ENCODE measurements around the gene PI4K2A.
A peak's percentile ranks its signal among the peaks of the same experiment; 100 is the strongest.
"Not testable (repeated sequence)": the region's sequence is repeated elsewhere in the genome, so short reads cannot be mapped to it uniquely, and the experiment has no call there.

PI4K2A gene

DNA sequence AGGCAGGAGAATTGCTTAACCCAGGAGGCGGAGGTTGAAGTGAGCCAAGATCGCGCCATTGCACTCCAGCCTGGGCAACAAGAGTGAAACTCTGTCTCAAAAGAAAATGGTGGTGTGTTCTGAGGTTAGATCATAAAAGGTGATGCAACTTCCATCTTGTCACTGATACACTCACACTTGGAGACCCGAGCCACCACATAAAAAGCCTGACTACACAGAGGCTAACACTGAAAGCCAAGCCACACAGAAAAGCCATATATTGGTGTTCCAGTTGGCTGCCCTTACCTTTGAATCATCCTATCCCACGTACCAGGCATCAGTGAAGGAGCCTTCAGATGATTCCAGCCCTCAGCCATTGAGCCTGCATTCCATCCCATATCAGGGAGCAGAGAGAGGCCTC, 11.2 kb upstream of the PI4K2A start:
- intact Hi-C loops (cut with DNase I), result no loop called here

DNA sequence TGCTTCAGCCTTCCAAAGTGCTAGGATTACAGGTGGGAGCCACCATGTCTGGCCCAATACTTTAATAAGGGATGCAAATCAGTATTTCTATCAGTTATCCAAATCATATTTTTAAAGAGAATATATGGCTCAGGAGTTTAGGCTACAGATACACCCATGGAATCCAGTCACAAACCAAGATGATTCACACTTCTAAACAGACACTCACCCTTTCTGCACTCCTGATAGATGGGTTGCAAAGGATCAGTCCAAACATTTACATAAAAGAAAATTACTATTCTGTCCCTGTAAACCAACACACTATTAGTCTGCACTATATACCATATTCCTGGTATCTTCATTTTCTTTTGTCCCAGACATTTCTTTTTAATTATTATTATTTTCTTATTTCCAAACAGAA, 9.4 kb upstream of the PI4K2A start:
- DNase-seq, result no peak
- intact Hi-C loops (cut with DNase I), result no loop called here

More for the DNA sequence above, 11.2 kb upstream of the PI4K2A start:
- DNase-seq, result no peak

- peak; percentile 95 to 99 (median 96) for DNase-seq
- intact Hi-C loops (cut with DNase I), result no loop called here
These were observed 7.3 kb upstream of the PI4K2A start, which contains the start of gene MORN4 for GRCh38 chr10:97632949-97633884. TSS of gene MORN4 (minus strand) at chr10:97633500. CDS start at chr10:97619653, 13,847 bp downstream.

GRCh38 chr10:97633921-97634320, 6.5 kb upstream of the PI4K2A start:
- DNase-seq, result no peak
- intact Hi-C loops (cut with DNase I), result no loop called here

DNA sequence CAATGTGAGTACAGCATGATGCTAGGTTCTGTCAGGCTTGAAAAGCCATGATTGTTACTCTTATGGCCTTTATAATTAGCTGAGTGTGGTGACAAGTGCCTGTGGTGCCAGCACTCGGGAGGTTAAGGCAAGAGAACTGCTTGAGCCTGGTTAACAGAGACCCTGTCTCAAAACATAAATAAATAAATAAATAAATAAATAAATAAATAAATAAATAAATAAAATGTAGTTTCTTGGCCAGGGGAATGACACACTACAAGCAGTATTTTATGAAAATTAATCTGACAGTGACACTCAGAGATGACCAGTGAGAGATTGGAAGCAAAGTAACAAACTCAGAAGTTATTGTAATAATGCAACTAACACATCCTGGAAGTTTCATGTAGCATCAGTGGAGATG, 4.9 kb upstream of the PI4K2A start:
- no peak for DNase-seq
- intact Hi-C loops (cut with DNase I), result no loop called here

DNA sequence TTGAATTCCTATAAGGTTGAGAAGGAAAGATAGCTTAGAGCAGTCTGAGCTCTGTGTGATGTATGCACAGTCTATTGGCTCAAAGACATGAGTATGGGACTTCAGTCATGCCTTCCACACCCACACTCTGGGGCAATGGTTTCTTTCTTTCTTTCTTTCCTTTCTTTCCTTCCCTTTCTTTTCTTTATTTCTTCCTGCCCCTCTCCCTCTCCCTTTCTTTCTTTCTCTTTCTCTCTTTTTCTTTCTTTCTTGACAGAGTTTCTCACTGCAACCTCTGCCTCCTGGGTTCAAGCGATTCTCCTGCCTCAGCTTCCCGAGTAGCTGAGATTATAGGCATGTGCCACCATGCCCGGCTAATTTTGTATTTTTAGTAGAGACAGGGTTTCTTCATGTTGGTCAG, 1.4 kb upstream of the PI4K2A start:
- intact Hi-C loops (cut with DNase I); DNase-seq: not testable (repeated sequence)

GRCh38 chr10:97640868-97641811, 669 bp downstream of the PI4K2A start:
- DNase-seq, result peak in 5 of 10 donors; percentile 5 to 84 (median 13)
- intact Hi-C loops (cut with DNase I), result loop anchor here (1.0 to 5.0 kb wide), 2 partner anchors 46 to 149 kb away; partner anchors contain the start of gene AVPI1

GRCh38 chr10:97642471-97643159, 2.1 kb downstream of the PI4K2A start:
- not testable (repeated sequence) for DNase-seq
- intact Hi-C loops (cut with DNase I), result loop anchor here (1.0 to 5.0 kb wide), 2 partner anchors 29 to 150 kb away; no protein-coding TSS in a partner anchor

DNA sequence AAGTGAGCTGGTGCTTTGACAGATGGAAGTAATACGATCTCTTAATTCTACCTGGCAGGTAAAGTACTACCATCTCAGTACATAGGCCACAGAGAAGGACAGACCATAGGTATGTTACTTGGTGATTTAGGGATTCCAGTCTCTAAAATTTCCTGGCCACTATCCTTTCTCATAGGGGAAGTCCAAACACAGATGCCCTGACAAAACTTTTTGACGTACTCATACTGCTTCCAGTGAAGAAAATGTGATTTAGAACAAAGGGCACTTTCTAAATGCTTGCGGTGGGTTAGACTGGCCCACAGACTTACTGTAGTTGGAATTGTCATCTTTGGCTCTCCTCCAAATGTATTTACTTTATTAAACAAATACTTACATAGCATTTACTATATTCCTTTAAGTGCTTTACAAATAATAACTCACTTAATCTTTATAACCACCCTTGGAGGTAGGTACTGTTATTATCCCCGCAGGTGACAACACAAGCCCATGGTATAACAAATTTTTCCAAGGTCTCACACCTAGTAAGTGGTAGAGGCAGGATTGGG, 3.0 kb downstream of the PI4K2A start:
- intact Hi-C loops (cut with DNase I), result loop anchor here (5.0 kb wide), 1 partner anchor 151 kb away; no protein-coding TSS in a partner anchor
- no peak for DNase-seq

DNA sequence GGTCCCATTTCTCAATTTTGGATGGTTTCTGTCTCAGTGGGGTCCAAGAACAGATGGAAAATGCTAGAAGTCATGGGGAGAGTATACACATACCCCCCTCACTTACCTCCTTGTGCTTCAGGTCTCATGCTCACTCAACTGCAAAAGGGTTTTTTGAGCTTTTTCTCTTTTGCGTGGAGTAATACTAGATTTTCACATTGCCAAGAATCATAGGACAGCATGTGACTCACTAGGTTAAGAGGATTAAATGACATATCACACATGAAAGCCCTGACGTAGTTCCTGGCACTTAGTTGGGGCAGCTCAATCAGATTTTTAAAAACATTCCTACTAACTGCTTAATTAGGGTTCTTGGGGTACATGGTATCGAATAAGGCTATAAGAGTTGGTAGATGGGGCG, 4.5 kb downstream of the PI4K2A start:
- intact Hi-C loops (cut with DNase I), result loop anchor here (5.0 kb wide), 1 partner anchor 153 kb away; no protein-coding TSS in a partner anchor
- no peak for DNase-seq

GRCh38 chr10:97647556-97647955, 7.1 kb downstream of the PI4K2A start:
- DNase-seq, result no peak
- intact Hi-C loops (cut with DNase I), result no loop called here

- intact Hi-C loops (cut with DNase I), result no loop called here
These were observed 8.3 kb downstream of the PI4K2A start for GRCh38 chr10:97648562-97649404.

GRCh38 chr10:97649405-97649750, 8.9 kb downstream of the PI4K2A start:
- intact Hi-C loops (cut with DNase I), result not testable (repeated sequence)

More at GRCh38 chr10:97648562-97649404, 8.3 kb downstream of the PI4K2A start:
- DNase-seq, result no peak

DNA sequence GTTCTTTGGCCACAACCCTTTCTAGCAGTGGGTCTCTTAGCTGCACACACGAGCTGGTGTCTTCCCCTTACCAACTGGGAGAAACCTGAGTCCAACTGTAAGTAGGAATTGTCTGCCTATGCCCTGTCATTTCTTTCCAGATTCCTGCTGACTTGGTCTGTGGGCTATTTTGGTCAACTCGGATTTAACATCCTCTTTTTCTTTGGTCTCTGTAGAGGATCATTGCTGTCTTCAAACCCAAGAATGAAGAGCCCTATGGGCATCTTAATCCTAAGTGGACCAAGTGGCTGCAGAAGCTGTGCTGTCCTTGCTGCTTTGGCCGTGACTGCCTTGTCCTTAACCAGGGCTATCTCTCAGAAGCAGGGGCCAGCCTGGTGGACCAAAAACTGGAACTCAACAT, 10.3 kb downstream of the PI4K2A start:
- DNase-seq, result no peak
- intact Hi-C loops (cut with DNase I), result no loop called here

More at GRCh38 chr10:97649405-97649750, 8.9 kb downstream of the PI4K2A start:
- DNase-seq, result not testable (repeated sequence)

DNA sequence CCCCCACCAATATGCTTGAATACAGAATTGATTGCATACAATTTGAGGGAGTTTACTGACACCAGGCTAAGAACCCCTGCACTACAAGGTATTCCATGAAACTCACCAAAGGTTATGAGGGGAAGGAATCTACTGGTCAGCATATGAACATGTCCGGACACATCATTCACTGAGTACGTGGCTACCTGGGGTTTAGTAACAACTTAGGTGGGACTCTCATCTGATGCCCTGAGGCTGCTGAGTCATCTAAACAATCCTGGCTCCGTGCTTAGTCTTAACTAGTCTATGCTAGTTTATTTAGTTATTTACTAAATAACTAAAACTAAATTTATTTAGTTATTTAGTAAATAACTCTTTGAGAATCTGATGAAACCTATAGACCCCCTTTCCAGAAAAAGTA, 11.3 kb downstream of the PI4K2A start:
- intact Hi-C loops (cut with DNase I), result no loop called here
- no peak for DNase-seq

- intact Hi-C loops (cut with DNase I), result no loop called here
- DNase-seq, result no peak
These were observed 16.3 kb downstream of the PI4K2A start for GRCh38 chr10:97656777-97657176.

DNA sequence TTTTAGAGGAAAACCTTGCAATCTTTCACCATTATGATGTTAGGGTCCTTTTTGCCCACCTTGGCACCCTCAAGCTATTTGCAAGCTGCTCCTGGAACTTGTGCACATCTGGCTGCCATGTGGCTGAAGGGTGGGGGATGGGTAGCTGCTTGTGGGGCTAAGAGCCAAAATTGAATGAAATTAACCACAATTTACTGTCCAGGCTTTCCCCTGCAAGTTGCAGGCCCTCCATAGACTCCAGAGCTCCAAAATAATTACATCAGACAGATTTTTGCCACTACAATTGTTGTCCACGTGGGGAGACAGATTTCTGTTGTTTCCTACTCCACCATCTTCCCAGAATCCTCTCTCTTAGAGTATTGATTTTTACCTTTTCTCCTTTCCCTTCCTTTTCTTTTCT, 19.1 kb downstream of the PI4K2A start:
- intact Hi-C loops (cut with DNase I), result no loop called here
- no peak for DNase-seq

- DNase-seq, result no peak
- intact Hi-C loops (cut with DNase I), result no loop called here
These were observed 23.9 kb downstream of the PI4K2A start for GRCh38 chr10:97664282-97664850.

GRCh38 chr10:97666992-97667391, 26.5 kb downstream of the PI4K2A start:
- intact Hi-C loops (cut with DNase I), result no loop called here
- no peak for DNase-seq

Data from posterior cingulate gyrus (tissue), 11 donors.